IMR-90 (cell line): ENCODE measurements around the gene GZF1. TPM values are rescaled to one million over a fixed set of nuclear protein-coding genes. Genes with fewer than 3 reads are reported as not detected.

Source experiments
- ATAC-seq: fragments of 200-7000 bp; cut with Tn5 transposase; 2 replicates; pipeline ENCODE4 v1.9.1; 2020; ENCODE audit warnings: low read depth, mild to moderate bottlenecking, moderate library complexity
- BruUV-seq: library from RNA; stranded (reverse); fragments of 400-500 nt; replicated peaks from 2 replicates; lab custom pipeline; 2021; lab: Mats Ljungman, UMichigan
- CTCF ChIA-PET: fragments of 300-600 bp; formaldehyde crosslinking; extraction: SDS; loops from one replicate; lab custom pipeline; 2021; ENCODE audit warnings: antibody characterized with exemption; lab: Yijun Ruan, JAX
- POLR2A ChIA-PET: fragments of 300-600 bp; sonication (Branson Sonifier 250); formaldehyde crosslinking; loops from one replicate; lab custom pipeline; 2022; ENCODE audit warnings: antibody characterized with exemption; ENCODE audit not compliant: unreplicated experiment; lab: Charles Lee
- DNase-seq: peaks from one replicate; pipeline ENCODE4 v3.0.0; 2013
- H2AFZ ChIP-seq: replicated peaks from 2 replicates; pipeline ENCODE3; 2013; ENCODE audit warnings: low read length, mild to moderate bottlenecking; ENCODE audit not compliant: poor library complexity
- H2AK5ac ChIP-seq: 2 replicates; pipeline ENCODE4 v1.6.1; 2013; ENCODE audit warnings: low read depth, low read length, inconsistent platforms
- H2AK9ac ChIP-seq: replicated peaks from 2 replicates; pipeline ENCODE3; 2013; ENCODE audit warnings: mild to moderate bottlenecking, low read depth, low read length, moderate library complexity; ENCODE audit not compliant: poor library complexity
- H2BK120ac ChIP-seq: 2 replicates; pipeline ENCODE4 v1.6.1; 2013; ENCODE audit warnings: low read depth, low read length, inconsistent platforms
- H2BK15ac ChIP-seq: 3 replicates; pipeline ENCODE4 v1.6.1; 2013; ENCODE audit warnings: low read depth, low read length, inconsistent platforms
- H2BK20ac ChIP-seq: 2 replicates; pipeline ENCODE4 v1.6.1; 2013; ENCODE audit warnings: low read depth, mild to moderate bottlenecking, inconsistent platforms, low read length, moderate library complexity
- H2BK5ac ChIP-seq: 2 replicates; pipeline ENCODE4 v1.6.1; 2013; ENCODE audit warnings: mild to moderate bottlenecking, low read depth, low read length, inconsistent platforms; ENCODE audit not compliant: poor library complexity, severe bottlenecking
- H3K14ac ChIP-seq: replicated peaks from 2 replicates; pipeline ENCODE4 v1.6.1; 2013; ENCODE audit warnings: low read depth, low read length, inconsistent platforms
- H3K18ac ChIP-seq: 2 replicates; pipeline ENCODE4 v1.6.1; 2013; ENCODE audit warnings: low read depth, low read length, control low read depth
- H3K23ac ChIP-seq: 2 replicates; pipeline ENCODE4 v1.6.1; 2013; ENCODE audit warnings: low read depth, low read length, inconsistent platforms
- H3K27ac ChIP-seq: 2 replicates; pipeline ENCODE4 v1.5.1; 2013; ENCODE audit warnings: mild to moderate bottlenecking, control low read depth, low read length; ENCODE audit not compliant: insufficient read depth
- H3K27me3 ChIP-seq: 2 replicates; pipeline ENCODE4 v1.6.1; 2013; ENCODE audit warnings: low read length; ENCODE audit not compliant: control insufficient read depth, insufficient read depth
- H3K36me3 ChIP-seq: 2 replicates; pipeline ENCODE4 v1.6.1; 2013; ENCODE audit warnings: low read length, mixed read lengths; ENCODE audit not compliant: control insufficient read depth, insufficient read depth
- H3K4ac ChIP-seq: 2 replicates; pipeline ENCODE4 v1.6.1; 2013; ENCODE audit warnings: low read depth, low read length, inconsistent platforms
- H3K4me1 ChIP-seq: 2 replicates; pipeline ENCODE4 v1.6.1; 2013; ENCODE audit warnings: low read length, mixed read lengths; ENCODE audit not compliant: control insufficient read depth, insufficient read depth
- H3K4me2 ChIP-seq: 2 replicates; pipeline ENCODE4 v1.6.1; 2013; ENCODE audit warnings: low read depth, mild to moderate bottlenecking, control low read depth, low read length, moderate library complexity
- H3K4me3 ChIP-seq: 2 replicates; pipeline ENCODE4 v1.5.1; 2013; ENCODE audit warnings: low read depth, mild to moderate bottlenecking, control low read depth, low read length, moderate library complexity; ENCODE audit not compliant: insufficient read depth
- H3K56ac ChIP-seq: 2 replicates; pipeline ENCODE4 v1.6.1; 2013; ENCODE audit warnings: low read length, inconsistent platforms; ENCODE audit not compliant: insufficient read depth; ENCODE audit errors: extremely low read depth
- H3K79me1 ChIP-seq, 2 experiments: 2 replicates each; pipeline ENCODE4 v1.6.1; 2013; ENCODE audit warnings: low read length in 2 of 2, inconsistent platforms in 1 of 2, low read depth in 1 of 2
- H3K9ac ChIP-seq: 2 replicates; pipeline ENCODE4 v1.6.1; 2013; ENCODE audit warnings: low read depth, low read length, control low read depth
- H3K9me1 ChIP-seq: 2 replicates; pipeline ENCODE4 v1.6.1; 2013; ENCODE audit warnings: low read length, inconsistent platforms; ENCODE audit not compliant: insufficient read depth
- H3K9me3 ChIP-seq: 2 replicates; pipeline ENCODE4 v1.6.1; 2013; ENCODE audit warnings: low read length; ENCODE audit not compliant: control insufficient read depth, insufficient read depth
- H4K20me1 ChIP-seq: 2 replicates; pipeline ENCODE4 v1.6.1; 2013; ENCODE audit warnings: low read length, inconsistent platforms; ENCODE audit not compliant: insufficient read depth
- H4K5ac ChIP-seq: 2 replicates; pipeline ENCODE4 v1.6.1; 2013; ENCODE audit warnings: mild to moderate bottlenecking, low read depth, low read length, control low read depth
- H4K8ac ChIP-seq, 2 experiments: 2 replicates each; pipeline ENCODE4 v1.6.1; 2013; ENCODE audit warnings: low read depth in 2 of 2, low read length in 2 of 2, control low read depth in 1 of 2, inconsistent platforms in 1 of 2
- H4K91ac ChIP-seq: 2 replicates; pipeline ENCODE4 v1.6.1; 2013; ENCODE audit warnings: low read depth, low read length, inconsistent platforms; ENCODE audit not compliant: insufficient read depth
- BHLHE40 ChIP-seq: fragments of 150-350 bp; IDR thresholded peaks from 2 replicates; pipeline ENCODE4 v1.6.1; 2016; ENCODE audit warnings: mild to moderate bottlenecking, low read depth, low read length
- CTCF ChIP-seq: conservative IDR thresholded peaks from 2 replicates; pipeline ENCODE4 v1.5.1; 2012; ENCODE audit warnings: mild to moderate bottlenecking, low read depth, low read length, improper control_type of control experiment
- FOS ChIP-seq: fragments of 150-350 bp; IDR thresholded peaks from 2 replicates; pipeline ENCODE4 v1.6.1; 2016; ENCODE audit warnings: low read depth, low read length
- MAFK ChIP-seq: IDR thresholded peaks from 2 replicates; pipeline ENCODE4 v1.6.1; 2012; ENCODE audit warnings: low read depth, low read length, improper control_type of control experiment
- MXI1 ChIP-seq: IDR thresholded peaks from 2 replicates; pipeline ENCODE4 v1.6.1; 2012; ENCODE audit warnings: low read depth, mild to moderate bottlenecking, low read length, moderate library complexity, borderline replicate concordance
- NFE2L2 ChIP-seq: fragments of 150-350 bp; IDR thresholded peaks from 2 replicates; pipeline ENCODE4 v1.6.1; 2016; ENCODE audit warnings: low read depth, mild to moderate bottlenecking, low read length
- POLR2A ChIP-seq: IDR thresholded peaks from 2 replicates; pipeline ENCODE4 v1.6.1; 2012; ENCODE audit warnings: mild to moderate bottlenecking, low read depth, low read length
- SMC3 ChIP-seq: fragments of 150-350 bp; IDR thresholded peaks from 2 replicates; pipeline ENCODE4 v1.6.1; 2016; ENCODE audit warnings: low read depth, mild to moderate bottlenecking, antibody characterized with exemption, low read length, moderate library complexity
- WGBS, 2 experiments: methylation state at CpG; one replicate each; pipeline versions ENCODE4 v1.1.5 to v1.1.7; 2013; ENCODE audit warnings: missing lambda C conversion rate in 2 of 2; ENCODE audit not compliant: insufficient read length in 1 of 2; ENCODE audit errors: extremely low coverage in 2 of 2; 5-methylcytosine and 5-hydroxymethylcytosine counted together
- dilution Hi-C: fragments of 300-500 bp; cut with HindIII; formaldehyde crosslinking; loops from one replicate; pipeline ENCODE4 v1.14.3; 2018; ENCODE audit warnings: low sequenced_read_pairs; ENCODE audit not compliant: unreplicated experiment
- in situ Hi-C: fragments of 300-500 bp; cut with MboI; formaldehyde crosslinking; loops from 3 replicates; pipeline ENCODE4 v1.14.3; 2019; ENCODE audit warnings: low sequenced_read_pairs, inconsistent platforms, mixed read lengths
- intact Hi-C: fragments of 100-400 bp; cut with micrococcal nuclease; formaldehyde crosslinking; loops from 2 replicates; pipeline ENCODE4 v1.10.0; 2022
- polyA plus RNA-seq, 3 experiments: library from polyadenylated mRNA; depleted of rRNA; stranded (reverse); fragments of >200 nt; gene quantifications; 2 replicates each; pipeline ENCODE4 v1.2.3, GENCODE V29; 2012; ENCODE audit warnings: low replicate concordance in 1 of 3
- total RNA-seq: library from RNA; depleted of rRNA; stranded (reverse); fragments of >200 nt; gene quantifications from 2 replicates; pipeline ENCODE4 v1.2.3, GENCODE V29; 2012
- TF ChIP-seq, protein P1 (sequence below): fragments of 150-350 bp; IDR thresholded peaks from 2 replicates; pipeline ENCODE4 v1.6.1; 2016; ENCODE audit warnings: low read depth, mild to moderate bottlenecking, low read length, moderate library complexity, borderline replicate concordance

GZF1 gene
- total and polyA plus RNA-seq, 2 of the 4 experiments (the other 2 are of a cell fraction) = 23.7 to 24.7 TPM

- dilution Hi-C loops = no loop called here
- no peaks in the 10 kb centered on the region for H3K36me3 ChIP-seq
These were observed 26.5 kb upstream of the GZF1 start for GRCh38 chr20:23335521-23335920.

More at GRCh38 chr20:23335521-23335920, 26.5 kb upstream of the GZF1 start:
- Histone ChIP-seq H3K4ac (no peak overlapping the region), H2AK9ac (no peak overlapping the region), H2BK20ac (no peak overlapping the region), H3K4me1 (no peaks in the 10 kb centered on the region), H2AK5ac (no peak overlapping the region), H3K9me1 (no peaks in the 10 kb centered on the region), H2BK15ac (no peak overlapping the region), H3K79me1 (no peaks in the 10 kb centered on the region), H3K18ac (no peak overlapping the region), H3K9ac (no peak overlapping the region), H3K27me3 (peaks cover 4% of the 10 kb centered on the region; the same call in 1 of the 2 replicates), H2AFZ (no peak overlapping the region), H2BK5ac (no peak overlapping the region), H4K8ac (no peak overlapping the region), H3K4me3 (no peak overlapping the region), H3K23ac (no peak overlapping the region), H4K91ac (no peak overlapping the region), H4K5ac (no peak overlapping the region), H3K4me2 (no peak overlapping the region), H3K9me3 (no peaks in the 10 kb centered on the region), H3K27ac (no peak overlapping the region), H4K20me1 (no peaks in the 10 kb centered on the region), H3K56ac (no peak overlapping the region), H2BK120ac (no peak overlapping the region), H3K14ac (no peak overlapping the region)
- POLR2A ChIA-PET = no interaction called here
- in situ Hi-C loops = loop anchor here (25.0 kb wide), 1 partner anchor 998 kb away; no protein-coding TSS in a partner anchor
- TF ChIP-seq NFE2L2 (no peak), CTCF (no peak), FOS (no peak), POLR2A (no peak), MAFK (no peak), SMC3 (no peak), BHLHE40 (no peak), MXI1 (no peak)
- TF ChIP-seq, protein P1, sequence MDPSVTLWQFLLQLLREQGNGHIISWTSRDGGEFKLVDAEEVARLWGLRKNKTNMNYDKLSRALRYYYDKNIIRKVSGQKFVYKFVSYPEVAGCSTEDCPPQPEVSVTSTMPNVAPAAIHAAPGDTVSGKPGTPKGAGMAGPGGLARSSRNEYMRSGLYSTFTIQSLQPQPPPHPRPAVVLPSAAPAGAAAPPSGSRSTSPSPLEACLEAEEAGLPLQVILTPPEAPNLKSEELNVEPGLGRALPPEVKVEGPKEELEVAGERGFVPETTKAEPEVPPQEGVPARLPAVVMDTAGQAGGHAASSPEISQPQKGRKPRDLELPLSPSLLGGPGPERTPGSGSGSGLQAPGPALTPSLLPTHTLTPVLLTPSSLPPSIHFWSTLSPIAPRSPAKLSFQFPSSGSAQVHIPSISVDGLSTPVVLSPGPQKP = no peak
- no CpG with 5 or more reads among the region's 5 CpGs for WGBS, 2 experiments
- ATAC-seq (no peak), DNase-seq (no peak)
- BruUV-seq = no TSS peak
- intact Hi-C loops = no loop called here
- CTCF ChIA-PET = interaction anchor here (0.5 to 1.2 kb wide), 3 partner anchors 8 to 14 kb away, joined by 3 to 4 read pairs (median 3); no protein-coding TSS in a partner anchor
